Right atrium auricular region (tissue), 2 donors: ENCODE measurements around the gene FABP6. TPM values are rescaled to one million over a fixed set of nuclear protein-coding genes. Genes with fewer than 3 reads are reported as not detected.

Source experiments
- DNase-seq: peaks from one replicate; pipeline ENCODE4 v3.0.0-alpha.2; 2019; ENCODE audit warnings: low spot score
- H3K27ac ChIP-seq, 2 donors: fragments of 200-600 bp; sonication (generic); 1 replicate in 1 of 2; 2 replicates in 1 of 2; pipeline ENCODE4 v1.5.1; 2016 to 2019
- H3K27me3 ChIP-seq, 2 donors: fragments of 200-600 bp; sonication (generic); one replicate each; pipeline versions ENCODE4 v1.5.1 to v1.6.0; 2017 to 2019
- H3K36me3 ChIP-seq: fragments of 200-600 bp; sonication (generic); one replicate; pipeline ENCODE4 v1.5.1; 2016
- H3K4me1 ChIP-seq, 2 donors: fragments of 200-600 bp; sonication (generic); one replicate each; pipeline versions ENCODE4 v1.5.1 to v1.6.0; 2017 to 2019
- H3K4me3 ChIP-seq, 2 donors: fragments of 200-600 bp; sonication (generic); 1 replicate in 1 of 2; 2 replicates in 1 of 2; pipeline ENCODE4 v1.5.1; 2017 to 2019; ENCODE audit warnings: mild to moderate bottlenecking in 1 of 2, moderate library complexity in 1 of 2
- H3K9me3 ChIP-seq, 2 donors: fragments of 200-600 bp; sonication (generic); one replicate each; pipeline ENCODE4 v1.5.1; 2019
- CTCF ChIP-seq, 2 donors: fragments of 200-600 bp; sonication (generic); IDR thresholded peaks; one replicate each; pipeline ENCODE4 v1.5.1; 2019; ENCODE audit warnings: antibody characterized with exemption in 2 of 2
- total RNA-seq, 2 donors: library from RNA; depleted of rRNA; stranded (reverse); fragments of >200 nt; gene quantifications; one replicate each; pipeline ENCODE4 v1.1.0, GENCODE V29; 2016

Gene FABP6
- total RNA-seq, 2 donors from 2014 or later = not detected

- H3K4me1 ChIP-seq = peaks cover 0 to 28% of the 10 kb centered on the region in 2 donors
- H3K4me3 ChIP-seq = no peak overlapping the region
- no peak for TF ChIP-seq CTCF (IDR thresholded peaks at IDR 0.05)
- no peak for DNase-seq
- no peaks in the 10 kb centered on the region for H3K27me3 ChIP-seq
- H3K27ac ChIP-seq = no peak overlapping the region
- no peaks in the 10 kb centered on the region for H3K9me3 ChIP-seq
- H3K36me3 ChIP-seq = no peaks in the 10 kb centered on the region
These were observed 31.8 kb upstream of the FABP6 start for GRCh38 chr5:160197341-160198144.

GRCh38 chr5:160198146-160198545 lies 31.2 kb upstream of the FABP6 start:
- H3K9me3 ChIP-seq = no peaks in the 10 kb centered on the region
- TF ChIP-seq CTCF (IDR thresholded peaks at IDR 0.05) = no peak
- H3K4me1 ChIP-seq = peaks cover 0 to 28% of the 10 kb centered on the region in 2 donors
- DNase-seq = no peak
- no peak overlapping the region for H3K27ac ChIP-seq
- H3K27me3 ChIP-seq = no peaks in the 10 kb centered on the region
- H3K4me3 ChIP-seq = no peak overlapping the region
- no peaks in the 10 kb centered on the region for H3K36me3 ChIP-seq

GRCh38 chr5:160198841-160199409 lies 30.4 kb upstream of the FABP6 start:
- peaks cover 0 to 28% of the 10 kb centered on the region in 2 donors for H3K4me1 ChIP-seq

GRCh38 chr5:160199410-160199911 lies 29.8 kb upstream of the FABP6 start:
- Histone ChIP-seq H3K27ac (no peak overlapping the region), H3K27me3 (no peaks in the 10 kb centered on the region), H3K4me1 (peaks cover 0 to 28% of the 10 kb centered on the region in 2 donors), H3K9me3 (no peaks in the 10 kb centered on the region), H3K36me3 (no peaks in the 10 kb centered on the region), H3K4me3 (peak overlapping the region; percentile 29 to 54)
- peak; percentile 94 to 99 for TF ChIP-seq CTCF (IDR thresholded peaks at IDR 0.05)
- no peak for DNase-seq

More at GRCh38 chr5:160198841-160199409, 30.4 kb upstream of the FABP6 start:
- Histone ChIP-seq H3K27me3 (no peaks in the 10 kb centered on the region), H3K36me3 (no peaks in the 10 kb centered on the region), H3K9me3 (no peaks in the 10 kb centered on the region), H3K27ac (no peak overlapping the region), H3K4me3 (peak overlapping the region in 1 of 2 donors; percentile 54)
- no peak for DNase-seq
- TF ChIP-seq CTCF (IDR thresholded peaks at IDR 0.05) = no peak

- DNase-seq = no peak
- H3K36me3 ChIP-seq = no peaks in the 10 kb centered on the region
- no peaks in the 10 kb centered on the region for H3K9me3 ChIP-seq
- no peak overlapping the region for H3K27ac ChIP-seq
- H3K4me1 ChIP-seq = peaks cover 0 to 4% of the 10 kb centered on the region in 2 donors
- TF ChIP-seq CTCF (IDR thresholded peaks at IDR 0.05) = no peak
- no peak overlapping the region for H3K4me3 ChIP-seq
- no peaks in the 10 kb centered on the region for H3K27me3 ChIP-seq
These were observed 22.2 kb upstream of the FABP6 start for GRCh38 chr5:160207061-160207460.
